Kidney epithelial cell (primary cell): ENCODE data around the gene SLC29A3. TPM values are rescaled to one million over a fixed set of nuclear protein-coding genes. Genes with fewer than 3 reads are reported as not detected.
A peak's percentile ranks its signal among the peaks of the same experiment; 100 is the strongest.

Experiments used
- DNase-seq: peaks from one replicate; pipeline ENCODE4 v3.0.0-alpha.2; 2010; ENCODE audit warnings: low read depth
- H3K27me3 ChIP-seq: 2 replicates; pipeline ENCODE4 v1.6.0; 2011; ENCODE audit warnings: low read length; ENCODE audit not compliant: control insufficient read depth, insufficient read depth
- H3K36me3 ChIP-seq: 2 replicates; pipeline ENCODE4 v1.5.1; 2011; ENCODE audit warnings: low read length; ENCODE audit not compliant: control insufficient read depth, insufficient read depth
- H3K4me3 ChIP-seq: 2 replicates; pipeline ENCODE4 v1.5.1; 2011; ENCODE audit warnings: low read depth, mild to moderate bottlenecking, control low read depth, low read length
- total RNA-seq: library from RNA; depleted of rRNA; stranded (reverse); fragments of >200 nt; gene quantifications from 2 replicates; pipeline ENCODE4 v1.2.3, GENCODE V29; 2015
- TF ChIP-seq, protein P1 (sequence below): IDR thresholded peaks from 2 replicates; pipeline ENCODE4 v1.5.1; 2011; ENCODE audit warnings: mild to moderate bottlenecking, moderate library complexity, low read length, control low read depth, inconsistent platforms; ENCODE audit not compliant: insufficient read depth, poor library complexity, severe bottlenecking

SLC29A3 gene
- total RNA-seq, 1 donor from 2014 or later = 3.6 TPM

DNA sequence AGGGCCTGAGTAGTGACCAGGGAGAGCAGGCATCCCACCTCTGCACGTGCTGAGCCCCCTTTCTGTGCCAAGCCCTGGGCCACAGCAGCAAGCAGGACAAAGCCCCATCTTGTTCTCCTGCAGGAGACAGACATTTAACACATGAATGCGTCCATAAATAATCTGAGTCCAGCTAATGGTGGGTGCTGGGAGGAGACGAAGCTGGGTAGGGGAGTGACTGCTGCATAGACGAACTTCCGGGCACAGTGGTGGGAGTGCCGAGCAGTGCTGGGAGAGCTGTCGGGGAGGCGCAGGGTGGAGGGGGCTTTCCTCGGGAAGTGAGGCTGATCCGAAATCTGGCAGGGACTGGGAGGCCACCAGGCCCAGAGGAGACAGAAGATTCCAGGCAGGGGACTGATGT lies 35.2 kb upstream of the SLC29A3 start:
- DNase-seq = no peak
- Histone ChIP-seq H3K4me3 (no peak overlapping the region), H3K27me3 (peaks cover 4% of the 10 kb centered on the region), H3K36me3 (no peaks in the 10 kb centered on the region)
- TF ChIP-seq, protein P1, sequence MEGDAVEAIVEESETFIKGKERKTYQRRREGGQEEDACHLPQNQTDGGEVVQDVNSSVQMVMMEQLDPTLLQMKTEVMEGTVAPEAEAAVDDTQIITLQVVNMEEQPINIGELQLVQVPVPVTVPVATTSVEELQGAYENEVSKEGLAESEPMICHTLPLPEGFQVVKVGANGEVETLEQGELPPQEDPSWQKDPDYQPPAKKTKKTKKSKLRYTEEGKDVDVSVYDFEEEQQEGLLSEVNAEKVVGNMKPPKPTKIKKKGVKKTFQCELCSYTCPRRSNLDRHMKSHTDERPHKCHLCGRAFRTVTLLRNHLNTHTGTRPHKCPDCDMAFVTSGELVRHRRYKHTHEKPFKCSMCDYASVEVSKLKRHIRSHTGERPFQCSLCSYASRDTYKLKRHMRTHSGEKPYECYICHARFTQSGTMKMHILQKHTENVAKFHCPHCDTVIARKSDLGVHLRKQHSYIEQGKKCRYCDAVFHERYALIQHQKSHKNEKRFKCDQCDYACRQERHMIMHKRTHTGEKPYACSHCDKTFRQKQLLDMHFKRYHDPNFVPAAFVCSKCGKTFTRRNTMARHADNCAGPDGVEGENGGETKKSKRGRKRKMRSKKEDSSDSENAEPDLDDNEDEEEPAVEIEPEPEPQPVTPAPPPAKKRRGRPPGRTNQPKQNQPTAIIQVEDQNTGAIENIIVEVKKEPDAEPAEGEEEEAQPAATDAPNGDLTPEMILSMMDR = no peak

DNA sequence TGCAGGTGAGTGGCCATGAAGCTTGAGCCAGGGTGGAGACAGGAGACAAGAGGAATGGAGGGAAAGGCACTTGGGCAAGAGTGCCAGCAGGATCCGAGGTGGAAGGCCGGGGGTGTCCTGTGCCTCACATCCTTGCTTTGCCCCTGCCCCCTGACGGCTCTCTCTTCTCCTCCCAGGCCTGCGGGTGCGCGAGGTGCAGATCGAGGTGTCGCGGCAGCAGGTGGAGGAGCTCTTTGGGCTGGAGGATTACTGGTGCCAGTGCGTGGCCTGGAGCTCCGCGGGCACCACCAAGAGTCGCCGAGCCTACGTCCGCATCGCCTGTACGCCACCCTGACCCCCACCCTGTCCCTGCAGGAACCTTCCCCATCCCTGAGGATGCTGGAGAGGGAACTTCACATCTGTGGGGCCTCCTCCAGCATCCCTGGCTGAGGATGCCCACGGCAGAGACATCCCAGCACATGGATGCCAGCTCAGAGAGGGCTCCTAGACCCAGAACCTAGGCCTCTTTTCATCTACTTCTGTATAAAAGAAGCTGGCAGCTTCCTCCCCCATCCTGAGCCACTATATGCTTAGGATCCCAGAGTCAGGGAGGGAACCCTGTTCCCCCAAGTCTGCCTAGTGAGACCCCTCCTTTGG lies 34.4 kb upstream of the SLC29A3 start:
- Histone ChIP-seq H3K27me3 (peaks cover 2% of the 10 kb centered on the region), H3K4me3 (no peak overlapping the region), H3K36me3 (no peaks in the 10 kb centered on the region)
- no peak for DNase-seq
- TF ChIP-seq, protein P1 = no peak

DNA sequence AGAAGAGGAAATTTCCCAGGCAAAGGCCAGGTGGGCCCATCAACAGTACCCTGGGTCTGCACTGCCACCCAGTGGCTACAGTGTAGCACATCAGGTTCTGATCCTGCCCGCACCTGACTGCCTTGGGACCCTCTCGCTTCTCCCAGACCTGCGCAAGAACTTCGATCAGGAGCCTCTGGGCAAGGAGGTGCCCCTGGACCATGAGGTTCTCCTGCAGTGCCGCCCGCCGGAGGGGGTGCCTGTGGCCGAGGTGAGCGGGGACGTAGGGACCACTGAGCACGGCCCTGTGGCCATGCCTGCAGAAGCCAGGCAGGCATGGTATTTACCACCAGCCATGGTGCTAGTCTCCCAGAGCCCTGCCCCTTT lies 33.9 kb upstream of the SLC29A3 start:
- TF ChIP-seq, protein P1 = peak; percentile 81
- Histone ChIP-seq H3K36me3 (no peaks in the 10 kb centered on the region), H3K27me3 (peaks cover 2% of the 10 kb centered on the region), H3K4me3 (no peak overlapping the region)
- no peak for DNase-seq

DNA sequence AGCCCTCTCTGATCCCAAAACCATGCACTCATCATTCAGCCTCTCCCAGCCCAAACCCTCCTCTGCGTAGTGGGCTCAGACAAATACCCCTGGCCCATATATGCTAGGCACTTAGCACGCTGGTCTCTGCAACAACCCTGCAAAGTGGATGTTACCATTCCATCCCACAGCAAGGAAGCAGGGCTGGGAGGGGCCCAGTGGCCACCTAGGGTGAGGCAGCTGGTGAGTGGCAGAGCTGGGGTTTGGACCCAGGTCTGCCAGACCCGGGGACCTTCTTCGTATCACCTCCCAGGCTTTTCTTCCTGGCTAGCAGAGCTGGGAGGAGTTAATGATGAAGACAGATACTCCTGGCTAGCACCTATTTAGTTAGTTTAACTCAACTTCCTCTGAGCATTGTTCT lies 33.1 kb upstream of the SLC29A3 start:
- no peak for DNase-seq
- Histone ChIP-seq H3K27me3 (peaks cover 2% of the 10 kb centered on the region), H3K36me3 (no peaks in the 10 kb centered on the region), H3K4me3 (no peak overlapping the region)
- TF ChIP-seq, protein P1 = no peak

DNA sequence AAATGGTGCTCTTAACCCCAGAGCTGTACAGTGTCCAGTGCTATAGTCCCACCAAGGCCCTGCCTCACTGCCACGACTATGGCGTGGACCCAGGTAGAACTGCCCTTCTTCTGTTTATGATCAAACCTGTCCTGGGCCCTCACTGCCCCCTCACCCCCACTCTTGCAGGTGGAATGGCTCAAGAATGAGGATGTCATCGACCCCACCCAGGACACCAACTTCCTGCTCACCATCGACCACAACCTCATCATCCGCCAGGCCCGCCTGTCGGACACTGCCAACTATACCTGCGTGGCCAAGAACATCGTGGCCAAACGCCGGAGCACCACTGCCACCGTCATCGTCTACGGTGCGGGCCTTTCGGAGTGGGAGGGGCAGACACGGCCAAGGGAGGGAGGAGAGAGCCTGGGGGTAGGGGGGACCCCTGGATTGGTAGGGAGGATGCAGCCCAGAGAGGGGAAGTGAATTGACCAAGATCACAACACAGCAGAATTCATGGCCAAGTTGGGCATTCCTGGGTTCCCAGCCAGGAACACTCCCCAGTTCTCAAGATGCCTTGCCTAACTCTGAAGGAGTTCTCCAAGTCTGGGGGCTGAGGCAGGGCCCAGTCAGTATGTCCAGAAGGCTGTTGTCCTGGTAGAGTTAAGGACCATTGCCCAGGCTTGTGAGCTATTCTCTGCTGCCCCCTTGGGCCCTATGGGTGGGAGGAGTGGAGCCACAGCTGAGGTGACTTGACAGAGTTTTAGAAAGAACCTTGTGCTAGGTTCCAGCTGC lies 32.4 kb upstream of the SLC29A3 start:
- TF ChIP-seq, protein P1 = no peak
- H3K27me3 ChIP-seq = peaks cover 2% of the 10 kb centered on the region
- no peak for DNase-seq
- no peaks in the 10 kb centered on the region for H3K36me3 ChIP-seq
- H3K4me3 ChIP-seq = no peak overlapping the region

DNA sequence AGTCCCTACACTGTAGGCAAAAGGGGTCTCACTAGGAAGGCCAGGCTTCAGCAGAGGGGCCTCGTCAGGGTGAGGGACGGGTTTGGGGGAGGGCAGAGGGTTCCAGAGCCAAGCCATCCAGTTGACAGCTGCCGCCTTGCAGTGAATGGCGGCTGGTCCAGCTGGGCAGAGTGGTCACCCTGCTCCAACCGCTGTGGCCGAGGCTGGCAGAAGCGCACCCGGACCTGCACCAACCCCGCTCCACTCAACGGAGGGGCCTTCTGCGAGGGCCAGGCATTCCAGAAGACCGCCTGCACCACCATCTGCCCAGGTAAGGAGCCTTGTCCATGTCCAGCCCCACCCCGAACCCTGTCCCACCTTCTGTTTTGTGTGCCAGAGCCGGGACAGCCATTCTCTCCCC lies 31.6 kb upstream of the SLC29A3 start:
- no peaks in the 10 kb centered on the region for H3K36me3 ChIP-seq
- H3K4me3 ChIP-seq = no peak overlapping the region
- no peaks in the 10 kb centered on the region for H3K27me3 ChIP-seq
- no peak for DNase-seq
- TF ChIP-seq, protein P1 = no peak
